ENCODE measurements around the gene WDSUB1.

The WDSUB1 gene

GRCh38 chr2:159256159-159256558 is 30.3 kb downstream of the WDSUB1 start:
- no peaks in the 10 kb centered on the region for H3F3A ChIP-seq (ENCODE audit: control insufficient read depth, insufficient read depth)
- peaks cover 4% of the 10 kb centered on the region; the same call in 1 of the 2 replicates for H3K36me3 ChIP-seq (ENCODE audit: control insufficient read depth, low read length)
- H3K4me1 ChIP-seq (ENCODE audit: control insufficient read depth, low read length): no peaks in the 10 kb centered on the region
- no peak overlapping the region for H3K4me2 ChIP-seq (ENCODE audit: low read length)
- no peaks in the 10 kb centered on the region for H3K9me2 ChIP-seq (replicated peaks; ENCODE audit: control insufficient read depth, low read length)
- no peaks in the 10 kb centered on the region for H3K27me3 ChIP-seq (ENCODE audit: control insufficient read depth, low read length)
- H3K27ac ChIP-seq (ENCODE audit: low read depth, low read length): no peak overlapping the region
- no peak overlapping the region for H3K4me3 ChIP-seq (ENCODE audit: low read length)
- TF ChIP-seq EZH2phosphoT487 (IDR thresholded peaks at IDR 0.05; ENCODE audit: borderline replicate concordance, low read length): no peak
- no peak for TF ChIP-seq CTCF (IDR thresholded peaks at IDR 0.05; ENCODE audit: low read depth, low read length, poor library complexity, severe bottlenecking)
- H3K9me3 ChIP-seq (ENCODE audit: control insufficient read depth, insufficient read depth, low read length): no peaks in the 10 kb centered on the region
- H3K79me2 ChIP-seq (ENCODE audit: control insufficient read depth, low read length): no peaks in the 10 kb centered on the region
- no peaks in the 10 kb centered on the region for H4K20me1 ChIP-seq (ENCODE audit: control insufficient read depth, insufficient read depth, low read depth, low read length)

GRCh38 chr2:159252905-159253304 is 33.6 kb downstream of the WDSUB1 start:
- Histone ChIP-seq H3K36me3 (ENCODE audit: control insufficient read depth, low read length) (peaks cover 4% of the 10 kb centered on the region; the same call in 1 of the 2 replicates), H3K4me1 (ENCODE audit: control insufficient read depth, low read length) (0 out of 2 replicates have a peak, but pooled peaks cover 3% of the 10 kb centered on the region), H3K9me2 (replicated peaks; ENCODE audit: control insufficient read depth, low read length) (no peaks in the 10 kb centered on the region), H3K9me3 (ENCODE audit: control insufficient read depth, insufficient read depth, low read length) (no peaks in the 10 kb centered on the region), H3K27ac (ENCODE audit: low read depth, low read length) (no peak overlapping the region), H3K4me2 (ENCODE audit: low read length) (no peak overlapping the region), H3K4me3 (ENCODE audit: low read length) (no peak overlapping the region), H3K27me3 (ENCODE audit: control insufficient read depth, low read length) (no peaks in the 10 kb centered on the region), H3F3A (ENCODE audit: control insufficient read depth, insufficient read depth) (no peaks in the 10 kb centered on the region), H3K79me2 (ENCODE audit: control insufficient read depth, low read length) (no peaks in the 10 kb centered on the region), H4K20me1 (ENCODE audit: control insufficient read depth, insufficient read depth, low read depth, low read length) (no peaks in the 10 kb centered on the region)
- TF ChIP-seq CTCF (IDR thresholded peaks at IDR 0.05; ENCODE audit: low read depth, low read length, poor library complexity, severe bottlenecking) (no peak), EZH2phosphoT487 (IDR thresholded peaks at IDR 0.05; ENCODE audit: borderline replicate concordance, low read length) (no peak)

- Histone ChIP-seq H3K79me2 (ENCODE audit: control insufficient read depth, low read length) (no peaks in the 10 kb centered on the region), H3K9me3 (ENCODE audit: control insufficient read depth, insufficient read depth, low read length) (peaks cover 1% of the 10 kb centered on the region; the same call in 1 of the 2 replicates), H4K20me1 (ENCODE audit: control insufficient read depth, insufficient read depth, low read depth, low read length) (no peaks in the 10 kb centered on the region), H3K4me2 (ENCODE audit: low read length) (no peak overlapping the region), H3K4me3 (ENCODE audit: low read length) (no peak overlapping the region), H3K27ac (ENCODE audit: low read depth, low read length) (no peak overlapping the region), H3F3A (ENCODE audit: control insufficient read depth, insufficient read depth) (no peaks in the 10 kb centered on the region), H3K36me3 (ENCODE audit: control insufficient read depth, low read length) (peaks cover 4% of the 10 kb centered on the region; the same call in 1 of the 2 replicates), H3K9me2 (replicated peaks; ENCODE audit: control insufficient read depth, low read length) (no peaks in the 10 kb centered on the region), H3K27me3 (ENCODE audit: control insufficient read depth, low read length) (no peaks in the 10 kb centered on the region), H3K4me1 (ENCODE audit: control insufficient read depth, low read length) (0 out of 2 replicates have a peak, but pooled peaks cover 3% of the 10 kb centered on the region)
- no peak for TF ChIP-seq CTCF (IDR thresholded peaks at IDR 0.05; ENCODE audit: low read depth, low read length, poor library complexity, severe bottlenecking)
These were observed 35.0 kb downstream of the WDSUB1 start for GRCh38 chr2:159251296-159252173.
